Measurements from ENCODE around the gene RNF141. TPM values are rescaled to one million over a fixed set of nuclear protein-coding genes. Genes with fewer than 3 reads are reported as not detected.

RNF141 gene
- total and polyA plus RNA-seq, 7 donors, result 5.0 to 42.2 (median 16.6) TPM

GRCh38 chr11:10537600-10537999 is 3.4 kb downstream of the RNF141 start:
- DNase-seq, result no peak
- TF ChIP-seq, protein P1, sequence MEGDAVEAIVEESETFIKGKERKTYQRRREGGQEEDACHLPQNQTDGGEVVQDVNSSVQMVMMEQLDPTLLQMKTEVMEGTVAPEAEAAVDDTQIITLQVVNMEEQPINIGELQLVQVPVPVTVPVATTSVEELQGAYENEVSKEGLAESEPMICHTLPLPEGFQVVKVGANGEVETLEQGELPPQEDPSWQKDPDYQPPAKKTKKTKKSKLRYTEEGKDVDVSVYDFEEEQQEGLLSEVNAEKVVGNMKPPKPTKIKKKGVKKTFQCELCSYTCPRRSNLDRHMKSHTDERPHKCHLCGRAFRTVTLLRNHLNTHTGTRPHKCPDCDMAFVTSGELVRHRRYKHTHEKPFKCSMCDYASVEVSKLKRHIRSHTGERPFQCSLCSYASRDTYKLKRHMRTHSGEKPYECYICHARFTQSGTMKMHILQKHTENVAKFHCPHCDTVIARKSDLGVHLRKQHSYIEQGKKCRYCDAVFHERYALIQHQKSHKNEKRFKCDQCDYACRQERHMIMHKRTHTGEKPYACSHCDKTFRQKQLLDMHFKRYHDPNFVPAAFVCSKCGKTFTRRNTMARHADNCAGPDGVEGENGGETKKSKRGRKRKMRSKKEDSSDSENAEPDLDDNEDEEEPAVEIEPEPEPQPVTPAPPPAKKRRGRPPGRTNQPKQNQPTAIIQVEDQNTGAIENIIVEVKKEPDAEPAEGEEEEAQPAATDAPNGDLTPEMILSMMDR (IDR thresholded peaks at IDR 0.05), result no peak
- ATAC-seq, result no peak
- H3K36me3 ChIP-seq (ENCODE audit: insufficient read depth in 1 of 2, low read depth in 1 of 2), result peaks cover 4 to 13% of the 10 kb centered on the region in 2 donors
- no peak overlapping the region for H3K4me3 ChIP-seq
- H3K27ac ChIP-seq, result no peak overlapping the region
- peaks cover 19% of the 10 kb centered on the region for H3K4me1 ChIP-seq
- intact Hi-C loops (cut with DNase I), result no loop called here
- no peaks in the 10 kb centered on the region for H3K27me3 ChIP-seq (ENCODE audit: insufficient read depth in 3 of 3, low read length in 2 of 3)
- no peaks in the 10 kb centered on the region for H3K9me3 ChIP-seq

DNA sequence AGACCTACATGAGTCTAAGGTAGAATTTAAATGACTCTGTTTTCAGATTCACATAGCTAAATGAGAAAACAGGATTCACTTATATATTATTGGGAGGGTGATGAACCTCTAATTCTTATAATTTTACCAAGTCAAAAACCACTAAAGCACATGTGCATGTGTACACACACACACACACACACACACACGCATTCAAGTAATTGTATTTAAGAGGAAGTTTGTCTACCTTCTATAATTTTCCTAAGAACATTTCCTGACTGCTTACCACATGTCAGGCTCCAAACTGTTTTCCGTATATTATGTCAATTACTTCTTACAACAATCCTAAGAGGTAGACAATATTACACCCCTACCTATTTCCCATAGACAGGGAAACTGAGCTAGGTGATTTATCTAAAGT is 6.7 kb downstream of the RNF141 start:
- DNase-seq (no peak), ATAC-seq (no peak)
- intact Hi-C loops (cut with DNase I), result no loop called here
- Histone ChIP-seq H3K4me1 (peaks cover 10% of the 10 kb centered on the region), H3K27ac (no peak overlapping the region), H3K36me3 (ENCODE audit: insufficient read depth in 1 of 2, low read depth in 1 of 2) (peaks cover 4 to 42% of the 10 kb centered on the region in 2 donors), H3K4me3 (no peak overlapping the region), H3K27me3 (ENCODE audit: insufficient read depth in 3 of 3, low read length in 2 of 3) (no peaks in the 10 kb centered on the region), H3K9me3 (no peaks in the 10 kb centered on the region)
- 74 to 85% (median 79%) methylated on average over 2 of the region's 2 CpGs for WGBS, 3 donors
- TF ChIP-seq, protein P1 (IDR thresholded peaks at IDR 0.05), result no peak

DNA sequence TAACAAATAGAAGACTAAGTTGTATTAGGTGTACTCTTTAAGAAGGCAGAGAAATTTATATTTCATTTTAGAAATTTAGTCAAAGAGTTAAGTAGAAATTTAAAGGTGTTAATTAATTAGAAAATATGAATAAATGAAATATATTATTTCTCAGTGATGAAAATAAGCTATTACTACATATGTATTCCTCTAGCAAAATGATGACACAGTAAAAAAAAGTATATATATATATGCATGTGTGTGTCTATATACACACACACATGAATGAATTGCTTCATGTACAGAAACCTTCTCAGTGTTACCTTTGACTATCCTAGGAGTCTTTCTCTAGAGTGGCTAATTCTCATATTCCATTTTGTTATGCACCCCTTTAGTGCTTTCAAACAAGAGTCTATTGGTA is 7.7 kb downstream of the RNF141 start:
- no peak overlapping the region for H3K4me3 ChIP-seq
- intact Hi-C loops (cut with DNase I), result no loop called here
- no peak for ATAC-seq
- H3K36me3 ChIP-seq (ENCODE audit: insufficient read depth in 1 of 2, low read depth in 1 of 2), result peaks cover 6 to 52% of the 10 kb centered on the region in 2 donors
- no peaks in the 10 kb centered on the region for H3K27me3 ChIP-seq (ENCODE audit: insufficient read depth in 3 of 3, low read length in 2 of 3)
- H3K27ac ChIP-seq, result no peak overlapping the region
- TF ChIP-seq, protein P1 (IDR thresholded peaks at IDR 0.05), result no peak
- no peaks in the 10 kb centered on the region for H3K4me1 ChIP-seq
- no peak for DNase-seq
- H3K9me3 ChIP-seq, result no peaks in the 10 kb centered on the region

DNA sequence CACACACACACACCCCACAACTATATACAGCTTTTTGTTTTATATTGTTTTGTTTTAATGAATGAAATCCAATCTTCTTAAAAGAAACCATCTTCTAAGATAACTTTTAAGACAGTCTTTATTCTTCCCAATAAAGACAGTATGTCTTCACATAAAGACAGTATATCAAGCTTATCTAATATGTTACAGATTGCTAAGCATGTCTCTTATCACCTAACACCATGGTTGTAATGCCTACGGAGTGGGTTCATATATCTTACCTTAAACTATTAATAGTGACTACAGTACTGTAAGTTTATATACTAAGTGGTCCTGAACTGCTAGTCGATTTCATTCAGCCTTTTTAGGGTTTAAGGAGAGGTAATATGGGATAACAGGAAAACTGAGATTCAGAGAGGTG is 8.5 kb downstream of the RNF141 start:
- intact Hi-C loops (cut with DNase I), result no loop called here
- Histone ChIP-seq H3K36me3 (ENCODE audit: insufficient read depth in 1 of 2, low read depth in 1 of 2) (peaks cover 6 to 58% of the 10 kb centered on the region in 2 donors), H3K4me1 (no peaks in the 10 kb centered on the region), H3K9me3 (no peaks in the 10 kb centered on the region), H3K27ac (no peak overlapping the region), H3K27me3 (ENCODE audit: insufficient read depth in 3 of 3, low read length in 2 of 3) (no peaks in the 10 kb centered on the region), H3K4me3 (no peak overlapping the region)
- 66 to 77% (median 69%) methylated on average over 2 of the region's 2 CpGs for WGBS, 3 donors
- ATAC-seq (no peak), DNase-seq (no peak)
- TF ChIP-seq, protein P1 (IDR thresholded peaks at IDR 0.05), result no peak

DNA sequence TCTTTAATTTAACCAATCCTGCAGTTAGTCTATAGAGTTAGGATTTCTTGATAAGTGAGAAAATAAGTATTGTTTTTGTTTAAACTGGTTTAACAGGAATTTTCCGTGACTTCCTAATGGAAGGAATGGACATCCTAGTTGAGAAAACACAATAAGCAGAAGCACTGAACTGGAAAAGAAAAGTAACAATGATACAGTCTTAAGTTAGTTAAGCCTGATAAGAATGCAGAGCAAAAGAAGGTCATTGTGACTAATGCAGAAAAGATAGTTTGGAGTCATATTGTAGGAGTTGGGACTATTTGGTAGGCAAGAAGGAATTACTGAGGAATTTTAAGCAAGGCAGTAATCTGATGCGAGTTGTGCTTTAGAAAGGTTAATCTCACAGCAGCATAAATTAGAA is 11.7 kb downstream of the RNF141 start:
- H3K4me3 ChIP-seq, result no peak overlapping the region
- ATAC-seq, result no peak
- H3K9me3 ChIP-seq, result no peaks in the 10 kb centered on the region
- intact Hi-C loops (cut with DNase I), result no loop called here
- H3K4me1 ChIP-seq, result peaks cover 3% of the 10 kb centered on the region
- no peak overlapping the region for H3K27ac ChIP-seq
- no peaks in the 10 kb centered on the region for H3K27me3 ChIP-seq (ENCODE audit: insufficient read depth in 3 of 3, low read length in 2 of 3)
- H3K36me3 ChIP-seq (ENCODE audit: insufficient read depth in 1 of 2, low read depth in 1 of 2), result peaks cover 6 to 88% of the 10 kb centered on the region in 2 donors
- TF ChIP-seq, protein P1 (IDR thresholded peaks at IDR 0.05), result no peak
- DNase-seq, result no peak
- 94 to 96% (median 94%) methylated on average over 2 of the region's 2 CpGs for WGBS, 3 donors
